Measurements from ENCODE around the gene NAA16.
"Not testable (repeated sequence)": the region's sequence is repeated elsewhere in the genome, so short reads cannot be mapped to it uniquely, and the experiment has no call there.

Gene NAA16

DNA sequence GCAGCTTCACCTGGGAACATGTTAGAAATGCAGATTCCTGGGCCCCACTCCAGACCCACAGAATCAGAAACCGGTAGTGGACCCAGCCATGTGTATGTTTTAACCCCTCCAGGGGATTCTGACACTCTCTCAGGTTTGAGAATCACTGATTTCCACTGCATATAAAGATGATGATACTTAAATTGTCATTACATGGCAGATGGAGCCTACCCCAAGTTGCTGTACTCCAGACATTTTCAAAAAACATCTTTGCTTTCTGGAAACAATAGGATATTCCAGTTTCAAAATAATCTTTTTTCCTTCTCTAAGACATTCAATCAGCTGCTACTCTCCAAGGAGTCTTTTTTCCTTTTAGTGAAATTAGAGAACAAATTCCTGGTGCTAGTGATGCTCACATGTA, 97.7 kb downstream of the NAA16 start:
- no peak for DNase-seq (ENCODE audit: low spot score)

DNA sequence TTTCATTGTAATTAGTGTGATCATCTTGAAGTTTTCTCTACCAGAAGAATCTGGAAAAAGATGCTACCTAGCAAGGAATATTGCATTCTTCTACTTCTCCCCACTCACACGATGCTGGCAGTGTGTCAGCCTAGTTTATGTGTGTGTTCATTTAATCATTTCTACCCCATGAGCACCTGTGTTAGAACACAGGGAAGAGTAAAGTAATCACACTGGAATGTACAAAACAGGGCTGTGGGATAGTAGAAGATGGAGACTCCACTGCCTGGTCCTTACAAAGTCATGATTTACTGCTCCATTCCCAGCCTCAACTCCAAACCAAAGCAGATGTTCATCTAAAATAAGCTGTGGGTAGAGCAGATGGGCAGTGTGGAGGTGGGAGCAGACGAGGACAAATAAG, 98.5 kb downstream of the NAA16 start:
- DNase-seq (ENCODE audit: low spot score): no peak

DNA sequence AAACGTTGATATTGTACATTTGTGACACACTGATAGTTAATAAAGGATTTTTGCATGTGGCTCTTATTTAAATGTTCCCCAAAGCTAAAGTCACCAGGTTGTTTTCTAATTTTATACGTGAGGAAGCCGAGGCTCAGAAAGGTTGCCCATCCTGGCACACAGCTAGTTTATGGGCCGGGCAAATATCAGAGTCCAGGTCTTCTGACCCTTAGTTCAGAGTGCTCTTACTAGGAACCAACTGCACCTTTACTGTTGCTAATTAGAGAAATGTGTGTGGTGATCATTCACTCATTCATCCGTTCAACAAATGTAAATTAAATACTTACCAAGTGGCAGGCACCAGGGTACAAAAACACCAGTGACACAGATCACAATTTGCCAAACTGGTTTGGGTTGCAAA, 100.0 kb downstream of the NAA16 start:
- DNase-seq (ENCODE audit: low spot score): no peak

DNA sequence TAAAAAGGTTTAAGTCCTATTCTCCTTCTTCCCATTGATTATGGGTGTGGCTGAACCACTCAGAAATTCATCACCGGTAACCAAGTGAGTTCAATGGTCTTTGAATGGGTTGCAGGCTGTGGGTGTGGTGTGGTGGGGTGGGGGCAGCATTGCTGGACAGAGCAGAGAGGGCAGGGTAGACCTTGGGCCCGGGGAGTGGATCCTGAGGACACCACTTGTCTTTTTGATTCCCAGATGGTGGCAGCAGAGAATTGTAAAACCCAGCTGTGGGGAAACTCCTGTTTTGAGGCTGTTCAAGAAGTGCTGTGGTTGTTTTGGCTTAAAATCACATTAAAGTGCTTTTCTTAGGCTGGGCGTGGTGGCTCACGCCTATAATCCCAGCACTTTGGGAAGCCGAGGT, 100.5 kb downstream of the NAA16 start:
- DNase-seq (ENCODE audit: low spot score): peak; percentile 38

DNA sequence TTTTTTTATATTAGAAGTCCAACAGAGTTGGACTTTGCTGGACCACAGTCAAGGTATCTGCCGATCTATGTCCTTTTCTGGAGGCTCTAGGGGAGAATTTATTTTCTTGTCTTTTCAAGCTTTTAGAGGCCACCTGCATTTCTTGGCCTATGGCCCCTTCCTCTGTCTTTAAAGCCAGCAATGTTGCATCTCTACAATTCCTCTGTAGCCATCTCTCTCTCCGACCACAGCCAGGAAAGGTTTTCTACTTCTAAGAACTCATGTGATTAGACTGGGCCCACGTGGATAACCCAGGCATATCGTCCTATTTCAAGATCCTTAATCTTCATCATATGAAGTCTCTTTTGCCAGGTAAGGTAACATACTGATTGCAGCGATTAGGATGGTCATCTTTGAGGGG, 102.8 kb downstream of the NAA16 start:
- no peak for DNase-seq (ENCODE audit: low spot score)

DNA sequence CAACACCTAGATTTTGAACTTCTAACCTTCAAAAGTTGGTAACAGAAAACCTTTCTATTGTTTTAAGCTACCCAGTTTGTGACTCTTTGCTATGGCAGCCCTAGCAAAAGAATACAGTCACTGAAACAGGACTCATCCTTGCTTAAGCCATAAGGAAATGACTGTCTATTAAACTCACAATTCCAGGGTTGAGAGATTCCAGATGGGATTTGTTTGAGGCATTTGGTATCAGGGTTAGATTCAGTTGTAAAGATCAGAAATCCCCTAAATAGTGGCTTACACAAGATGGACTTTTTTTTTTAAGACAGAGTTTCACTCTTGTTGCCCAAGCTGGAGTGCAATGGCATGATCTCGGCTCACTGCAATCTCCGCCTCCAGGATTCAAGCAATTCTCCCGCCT, 105.2 kb downstream of the NAA16 start:
- no peak for DNase-seq (ENCODE audit: low spot score)

DNA sequence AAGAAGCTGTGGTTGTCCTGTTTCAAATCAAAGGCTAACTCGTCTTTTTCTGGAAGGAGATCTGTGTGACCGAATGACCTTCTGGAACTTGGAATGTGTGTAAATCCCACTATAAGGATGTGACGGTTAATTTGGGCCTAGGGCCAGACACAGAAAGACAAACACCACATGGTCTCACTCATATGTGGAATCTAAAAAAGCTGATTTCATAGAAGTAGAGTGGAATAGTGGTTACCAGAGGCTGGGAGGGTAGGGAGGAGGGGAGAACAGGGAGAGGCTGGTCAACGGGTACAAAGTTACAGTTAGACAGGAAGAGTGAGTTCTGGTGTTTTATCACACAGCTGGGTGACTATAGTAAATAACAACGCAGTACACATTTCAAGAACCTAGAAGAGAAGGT, 107.0 kb downstream of the NAA16 start:
- no peak for DNase-seq (ENCODE audit: low spot score)

DNA sequence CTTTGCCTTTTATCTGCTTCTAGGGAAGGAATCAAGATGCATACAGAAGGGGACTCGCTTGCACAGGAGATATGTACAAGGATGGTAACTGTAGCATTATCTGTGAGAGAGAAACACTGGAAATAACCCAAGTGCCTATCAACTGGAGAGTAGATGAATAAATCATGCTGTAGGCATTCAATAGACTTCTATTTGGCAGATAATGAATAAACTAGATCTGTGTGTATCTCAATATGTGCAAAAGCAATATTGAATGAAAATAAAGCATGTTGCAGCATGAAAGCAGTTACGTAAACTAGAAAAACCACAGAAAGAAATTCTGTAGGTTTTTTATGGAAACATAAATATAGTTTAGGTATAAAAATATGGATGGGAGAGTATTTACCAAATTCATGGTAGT, 107.7 kb downstream of the NAA16 start:
- DNase-seq (ENCODE audit: low spot score): no peak

DNA sequence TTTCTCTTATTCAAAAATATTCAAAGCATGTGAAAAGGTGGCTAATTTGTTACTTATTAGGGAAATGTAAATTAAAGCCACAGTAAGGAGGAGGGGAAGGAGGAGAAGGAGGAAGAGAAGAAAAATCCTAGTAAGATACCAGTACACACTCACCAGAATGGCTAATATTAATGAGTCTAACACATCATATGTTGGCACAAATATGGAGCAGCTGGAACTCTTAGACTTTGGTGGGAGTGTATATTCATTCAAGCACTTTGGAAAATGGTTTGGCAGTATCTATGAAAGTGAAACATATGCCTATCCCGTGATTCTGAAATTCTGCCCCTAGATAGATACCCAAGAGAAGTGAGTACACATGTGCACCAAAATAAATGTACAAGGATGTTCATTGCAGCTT, 108.1 kb downstream of the NAA16 start:
- no peak for DNase-seq (ENCODE audit: low spot score)

DNA sequence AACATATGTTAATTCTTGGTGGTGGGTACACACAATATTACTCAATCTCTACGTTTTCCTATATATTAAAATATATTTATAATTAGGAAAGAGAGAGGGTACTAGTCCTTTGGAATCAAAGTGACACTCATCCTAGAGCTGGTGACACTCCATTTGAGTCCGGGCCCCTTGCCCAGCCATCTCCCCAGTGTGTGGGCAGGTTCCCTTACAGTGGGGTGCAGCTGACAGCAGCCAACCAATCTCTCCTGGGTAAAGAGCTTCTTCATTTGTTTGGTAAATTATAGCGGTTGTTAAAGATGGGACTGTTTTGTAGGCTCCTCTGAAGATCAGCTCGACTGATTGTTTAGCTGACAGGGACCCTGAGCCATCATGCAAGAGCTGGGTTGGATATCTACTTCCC, 109.1 kb downstream of the NAA16 start:
- DNase-seq (ENCODE audit: low spot score): no peak

DNA sequence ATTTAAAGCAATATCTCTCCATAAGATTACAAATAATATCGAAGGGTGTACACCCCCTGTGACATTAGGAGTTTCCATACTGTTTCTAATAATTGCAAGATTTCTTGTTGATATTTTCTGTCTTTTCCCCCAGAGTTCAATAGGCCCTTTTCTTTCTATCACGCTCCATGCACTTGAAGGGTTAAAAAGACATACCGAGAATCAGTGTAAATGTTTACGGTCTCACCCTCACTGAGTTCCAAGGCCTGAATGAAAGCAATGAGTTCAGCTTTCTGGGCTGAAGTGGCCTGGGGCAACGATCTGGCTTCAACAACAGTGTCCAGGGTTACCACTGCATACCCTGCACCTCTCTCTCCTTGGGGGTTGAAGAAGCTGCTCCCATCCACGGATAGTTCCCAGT, 110.3 kb downstream of the NAA16 start:
- DNase-seq (ENCODE audit: low spot score): not testable (repeated sequence)

DNA sequence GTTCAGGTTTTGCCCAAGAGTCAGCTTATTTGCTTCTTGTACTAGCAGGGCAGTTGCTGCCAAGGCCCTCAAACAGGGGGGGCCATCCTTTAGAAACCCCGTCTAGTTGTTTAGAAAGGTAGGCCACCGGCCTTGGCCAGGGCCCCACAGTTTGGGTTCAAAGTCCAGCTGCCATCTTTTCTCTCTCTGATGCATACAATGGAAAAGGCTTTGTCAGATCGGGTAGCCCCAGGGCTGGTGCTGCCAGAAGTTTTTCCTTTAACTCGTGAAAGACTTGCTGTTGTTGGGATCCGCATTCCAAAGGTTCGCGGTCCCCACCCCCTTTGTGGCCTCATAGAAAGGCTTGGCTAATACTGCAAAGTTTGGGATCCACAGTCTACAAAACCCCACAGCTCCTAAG, 110.9 kb downstream of the NAA16 start:
- not testable (repeated sequence) for DNase-seq (ENCODE audit: low spot score)

DNA sequence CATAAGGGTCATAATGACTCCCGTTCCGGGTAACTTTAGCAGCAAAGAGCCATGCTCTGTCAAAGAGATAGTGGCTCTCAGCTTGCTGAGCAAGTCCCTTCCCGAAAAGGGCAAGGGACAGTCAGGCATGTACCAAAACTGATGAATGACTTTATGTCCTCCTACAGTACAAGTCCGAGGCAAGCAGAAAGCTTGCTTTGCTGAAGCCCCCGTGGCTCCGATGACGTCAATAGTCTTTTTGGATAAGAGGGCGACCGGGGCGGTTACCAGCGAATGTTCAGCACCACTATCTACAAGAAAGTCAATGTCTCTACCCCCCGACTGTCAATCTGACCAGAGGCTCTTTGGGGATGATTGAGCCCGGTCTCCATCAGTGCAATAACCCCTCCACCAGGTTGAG, 112.2 kb downstream of the NAA16 start:
- DNase-seq (ENCODE audit: low spot score): not testable (repeated sequence)

DNA sequence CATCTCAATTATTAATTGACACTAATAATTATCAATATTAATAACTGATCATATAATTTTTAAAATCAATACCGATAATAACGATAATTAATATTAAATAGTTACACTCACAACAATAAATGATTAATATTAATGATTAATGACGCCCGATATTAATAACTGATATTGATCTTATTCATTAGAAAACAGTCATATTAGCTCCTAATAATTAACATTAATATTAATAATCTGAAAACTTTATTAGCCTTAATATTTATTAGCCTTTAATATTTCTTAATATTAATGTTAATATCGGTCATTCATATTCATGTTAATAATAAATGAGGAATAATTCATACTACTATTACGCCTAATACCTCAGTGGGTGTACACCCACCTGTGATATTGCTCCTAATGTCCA, 113.6 kb downstream of the NAA16 start:
- DNase-seq (ENCODE audit: low spot score): not testable (repeated sequence)

DNA sequence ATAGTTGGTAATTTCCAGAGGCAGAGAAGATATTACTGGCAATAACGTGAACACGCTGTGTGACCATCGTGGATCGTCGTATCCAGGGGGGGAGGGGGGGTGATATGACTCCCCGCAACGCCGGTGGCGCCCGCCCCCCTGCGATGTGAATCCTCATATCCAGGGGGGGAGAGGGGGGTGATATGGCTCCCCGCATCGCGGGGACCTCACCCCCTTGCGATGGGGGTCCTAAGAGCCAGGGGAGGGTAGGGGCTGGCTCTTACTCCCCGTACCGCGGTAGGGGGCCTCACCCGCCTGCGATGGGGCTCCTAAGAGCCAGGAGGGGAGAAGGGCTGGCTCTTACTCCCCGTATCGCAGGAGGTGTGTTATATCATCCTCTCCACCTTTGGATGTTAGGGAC, 115.0 kb downstream of the NAA16 start:
- DNase-seq (ENCODE audit: low spot score): no peak
